ENCODE measurements around the gene IRF2.

The IRF2 gene

GRCh38 chr4:184397516-184398163 is 76.7 kb downstream of the IRF2 start:
- H3K4me3 ChIP-seq (ENCODE audit: low read depth, low read length): no peak overlapping the region
- no peak for TF ChIP-seq CTCF (IDR thresholded peaks at IDR 0.05; ENCODE audit: low read depth, low read length)

- no peak overlapping the region for H3K4me3 ChIP-seq (ENCODE audit: low read depth, low read length)
- no peak for TF ChIP-seq CTCF (IDR thresholded peaks at IDR 0.05; ENCODE audit: low read depth, low read length)
Measured at GRCh38 chr4:184396570-184397515, 77.5 kb downstream of the IRF2 start.

GRCh38 chr4:184395971-184396391 is 78.4 kb downstream of the IRF2 start:
- no peak for TF ChIP-seq CTCF (IDR thresholded peaks at IDR 0.05; ENCODE audit: low read depth, low read length)
- H3K4me3 ChIP-seq (ENCODE audit: low read depth, low read length): no peak overlapping the region

GRCh38 chr4:184395451-184395917 is 78.9 kb downstream of the IRF2 start:
- H3K4me3 ChIP-seq (ENCODE audit: low read depth, low read length): no peak overlapping the region
- TF ChIP-seq CTCF (IDR thresholded peaks at IDR 0.05; ENCODE audit: low read depth, low read length): no peak

- TF ChIP-seq CTCF (IDR thresholded peaks at IDR 0.05; ENCODE audit: low read depth, low read length): no peak
- no peak overlapping the region for H3K4me3 ChIP-seq (ENCODE audit: low read depth, low read length)
Measured at GRCh38 chr4:184392748-184393559, 81.4 kb downstream of the IRF2 start.

GRCh38 chr4:184392316-184392715 is 82.0 kb downstream of the IRF2 start:
- TF ChIP-seq CTCF (IDR thresholded peaks at IDR 0.05; ENCODE audit: low read depth, low read length): no peak
- H3K4me3 ChIP-seq (ENCODE audit: low read depth, low read length): no peak overlapping the region

Measured in WI38 (cell line).